Uterus (tissue), 2 donors: ENCODE measurements around the gene ZNF574.

Source experiments
- CTCF ChIP-seq, 4 experiments: fragments of 200-600 bp in 2 of 4; fragments of 450-650 bp in 2 of 4; sonication (generic) in 2 of 4; IDR thresholded peaks; one replicate each; pipeline ENCODE4 v1.5.1; 2016 to 2019; ENCODE audit warnings: antibody characterized with exemption in 4 of 4, mild to moderate bottlenecking in 2 of 4, moderate library complexity in 1 of 4
- POLR2A ChIP-seq, 2 donors: fragments of 450-650 bp; IDR thresholded peaks; one replicate each; pipeline ENCODE4 v1.6.1; 2016; ENCODE audit warnings: antibody characterized with exemption in 2 of 2, mild to moderate bottlenecking in 1 of 2, moderate library complexity in 1 of 2

- no peak for TF ChIP-seq POLR2A (IDR thresholded peaks at IDR 0.05)
- no peak for TF ChIP-seq CTCF (IDR thresholded peaks at IDR 0.05)
Measured at GRCh38 chr19:42129399-42130253, 53.7 kb downstream of the ZNF574 start.
